CD4-positive, alpha-beta T cell treated with Interferon alpha-2 for 1 hour (primary cell): ENCODE measurements around the gene HOXC13.

Experiments used
- DNase-seq, 2 donors: peaks; one replicate each; pipeline ENCODE4 v3.0.0-alpha.2; 2020 to 2022

The HOXC13 gene

DNA sequence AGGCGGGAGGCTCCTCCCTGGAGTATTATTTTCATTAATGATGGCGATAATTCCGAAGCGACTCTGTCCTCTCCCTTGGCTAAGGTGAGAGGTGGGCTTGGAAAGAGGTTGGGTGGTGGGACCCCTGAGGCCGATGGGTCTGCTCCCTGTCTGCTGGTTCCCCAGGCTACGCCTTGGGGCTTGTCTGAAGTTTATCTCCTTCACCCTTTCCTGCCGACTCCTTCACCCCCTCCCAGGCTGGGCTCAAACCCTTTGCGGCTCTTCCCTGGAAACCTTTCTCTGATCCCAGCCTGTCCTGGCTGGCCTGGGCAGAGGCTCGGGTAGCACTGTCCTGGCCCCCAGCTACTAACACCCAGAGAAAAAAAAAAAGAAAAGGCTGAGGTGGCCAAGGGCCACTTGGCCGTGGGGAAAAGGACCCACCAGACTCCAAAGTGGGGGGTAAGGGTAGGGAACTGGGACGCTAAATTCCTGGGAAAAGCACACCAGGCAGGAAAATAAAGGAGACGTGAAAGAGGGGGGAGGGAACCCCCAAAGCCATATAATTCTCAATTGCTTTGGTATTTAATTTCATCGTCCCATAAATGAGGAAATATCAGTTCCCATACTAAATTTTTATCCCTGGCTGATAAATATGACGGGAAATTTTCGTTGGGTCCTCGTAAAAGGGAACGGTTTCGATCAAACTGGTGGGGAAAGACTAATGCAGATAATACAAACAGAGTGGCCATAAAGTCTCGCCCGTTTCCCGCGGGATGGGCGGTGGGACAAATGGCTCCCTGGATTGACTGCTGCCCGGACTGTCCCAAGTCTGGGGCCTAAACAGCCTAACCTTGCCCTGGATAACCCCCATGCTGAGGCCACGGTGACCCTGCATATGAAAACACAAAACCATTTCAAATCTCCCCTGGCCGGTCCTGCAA, 44.3 kb downstream of the HOXC13 start:
- DNase-seq = no peak

DNA sequence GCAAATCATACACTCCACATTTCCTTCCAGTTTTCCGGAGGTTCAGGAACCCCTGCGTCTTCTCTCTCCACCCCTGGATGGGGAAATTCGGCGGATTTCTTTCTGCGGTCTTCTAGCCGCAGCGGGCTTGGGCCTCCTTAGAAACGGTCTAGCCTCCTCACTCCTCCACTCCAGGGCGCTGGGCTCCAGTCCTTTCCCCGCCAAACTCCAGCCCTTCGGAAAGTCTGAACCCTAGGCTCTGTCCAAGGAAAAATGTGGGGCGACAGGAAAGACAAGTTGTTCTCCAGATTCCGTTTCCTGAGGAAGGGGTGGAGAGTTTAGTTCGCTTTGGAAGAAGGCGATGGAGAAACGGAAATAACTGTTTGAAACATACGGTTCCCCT, 44.9 kb downstream of the HOXC13 start:
- DNase-seq = no peak

DNA sequence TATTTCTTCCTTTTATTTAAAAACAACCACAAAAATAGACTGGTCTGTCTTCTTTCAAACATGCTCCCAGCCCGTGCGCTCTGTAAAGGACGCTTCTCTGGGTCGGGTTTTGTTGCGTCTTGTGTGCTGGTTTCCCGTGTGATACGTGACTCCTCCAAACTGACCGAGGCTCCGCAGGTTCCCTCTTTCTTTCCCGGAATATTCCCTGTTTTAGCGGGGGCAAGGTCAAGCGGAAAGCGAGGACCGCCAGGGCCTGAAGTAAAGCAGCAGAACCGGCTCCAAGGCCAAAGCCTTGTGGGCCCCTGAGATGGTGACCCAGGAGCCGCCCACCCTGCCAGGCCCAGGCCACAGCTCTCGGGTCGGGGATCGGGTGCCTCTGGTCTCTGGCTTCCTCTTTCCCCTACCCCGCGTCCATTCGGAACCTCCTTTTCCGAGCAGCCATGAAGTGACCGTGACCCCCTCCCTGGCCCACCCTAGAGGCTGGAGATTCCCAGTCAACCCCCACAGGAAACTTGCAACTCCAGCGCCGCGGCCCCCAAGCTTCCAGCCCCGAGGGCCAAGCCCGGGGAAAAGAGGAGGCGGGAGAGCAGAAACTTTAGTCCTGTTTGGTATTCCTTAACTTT, 45.4 kb downstream of the HOXC13 start:
- no peak for DNase-seq

DNA sequence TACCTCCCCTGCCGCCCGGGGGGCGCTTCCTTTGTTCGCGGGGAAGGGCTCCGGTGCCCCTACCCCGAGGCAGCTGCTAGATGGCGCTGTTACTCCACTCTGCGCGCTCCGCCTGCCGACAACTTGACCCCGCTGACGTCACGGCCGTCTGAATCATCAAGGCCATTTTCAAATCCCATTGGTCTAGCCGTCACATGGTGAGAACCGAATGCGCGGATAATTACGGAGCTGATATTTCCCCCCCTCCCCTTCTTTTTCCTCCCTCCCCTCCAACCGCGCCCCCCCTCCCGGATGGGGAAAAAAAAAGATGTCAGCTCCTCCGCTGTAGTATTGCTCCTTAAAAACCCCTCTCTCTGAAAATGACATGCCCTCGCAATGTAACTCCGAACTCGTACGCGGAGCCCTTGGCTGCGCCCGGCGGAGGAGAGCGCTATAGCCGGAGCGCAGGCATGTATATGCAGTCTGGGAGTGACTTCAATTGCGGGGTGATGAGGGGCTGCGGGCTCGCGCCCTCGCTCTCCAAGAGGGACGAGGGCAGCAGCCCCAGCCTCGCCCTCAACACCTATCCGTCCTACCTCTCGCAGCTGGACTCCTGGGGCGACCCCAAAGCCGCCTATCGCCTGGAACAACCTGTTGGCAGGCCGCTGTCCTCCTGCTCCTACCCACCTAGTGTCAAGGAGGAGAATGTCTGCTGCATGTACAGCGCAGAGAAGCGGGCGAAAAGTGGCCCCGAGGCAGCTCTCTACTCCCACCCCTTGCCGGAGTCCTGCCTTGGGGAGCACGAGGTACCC, 46.5 kb downstream of the HOXC13 start, which contains the start of gene HOXC10:
Gene HOXC10 (plus strand): TSS at position 246 of the 791 bp plus-strand sequence. CDS start 114 bp downstream, at position 360.
- peak; percentile 77 for DNase-seq

DNA sequence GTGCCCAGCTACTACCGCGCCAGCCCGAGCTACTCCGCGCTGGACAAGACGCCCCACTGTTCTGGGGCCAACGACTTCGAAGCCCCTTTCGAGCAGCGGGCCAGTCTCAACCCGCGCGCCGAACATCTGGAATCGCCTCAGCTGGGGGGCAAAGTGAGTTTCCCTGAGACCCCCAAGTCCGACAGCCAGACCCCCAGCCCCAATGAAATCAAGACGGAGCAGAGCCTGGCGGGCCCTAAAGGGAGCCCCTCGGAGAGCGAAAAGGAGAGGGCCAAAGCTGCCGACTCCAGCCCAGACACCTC, 47.0 kb downstream of the HOXC13 start:
- no peak for DNase-seq

DNA sequence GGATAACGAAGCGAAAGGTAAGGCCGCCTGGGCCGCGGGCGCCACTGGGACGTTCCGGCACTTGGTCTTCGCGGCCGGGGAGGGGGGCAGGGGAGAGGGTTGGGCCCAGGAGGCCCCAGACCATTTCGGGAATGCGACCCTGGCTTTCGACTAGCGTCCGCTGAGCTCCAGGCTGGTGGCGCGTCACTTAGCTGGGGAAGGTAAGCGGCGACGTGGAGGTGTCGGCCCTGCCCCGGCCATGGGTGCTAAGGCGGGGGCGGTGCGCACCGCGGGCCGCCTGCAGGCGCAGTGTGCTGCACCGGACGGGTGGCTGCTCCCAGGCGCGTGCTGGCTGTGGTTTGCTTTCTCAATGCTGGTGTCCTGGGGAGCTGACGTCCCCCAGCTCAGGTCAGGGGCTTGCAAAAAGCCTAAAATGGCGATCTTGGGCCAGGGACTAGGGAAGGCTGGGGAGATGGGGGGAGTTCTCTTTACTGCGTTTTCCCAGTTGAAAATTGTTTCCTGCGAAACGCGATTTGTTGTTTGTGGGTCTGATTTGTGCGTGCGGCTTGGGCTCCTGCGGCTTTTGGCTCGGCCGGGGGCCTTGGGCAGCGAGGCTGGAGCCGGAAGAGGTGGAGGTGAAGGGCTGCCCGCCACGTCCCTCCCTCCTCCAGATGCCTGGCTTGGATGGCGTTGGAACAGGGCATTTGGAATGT, 47.5 kb downstream of the HOXC13 start:
- DNase-seq = no peak

DNA sequence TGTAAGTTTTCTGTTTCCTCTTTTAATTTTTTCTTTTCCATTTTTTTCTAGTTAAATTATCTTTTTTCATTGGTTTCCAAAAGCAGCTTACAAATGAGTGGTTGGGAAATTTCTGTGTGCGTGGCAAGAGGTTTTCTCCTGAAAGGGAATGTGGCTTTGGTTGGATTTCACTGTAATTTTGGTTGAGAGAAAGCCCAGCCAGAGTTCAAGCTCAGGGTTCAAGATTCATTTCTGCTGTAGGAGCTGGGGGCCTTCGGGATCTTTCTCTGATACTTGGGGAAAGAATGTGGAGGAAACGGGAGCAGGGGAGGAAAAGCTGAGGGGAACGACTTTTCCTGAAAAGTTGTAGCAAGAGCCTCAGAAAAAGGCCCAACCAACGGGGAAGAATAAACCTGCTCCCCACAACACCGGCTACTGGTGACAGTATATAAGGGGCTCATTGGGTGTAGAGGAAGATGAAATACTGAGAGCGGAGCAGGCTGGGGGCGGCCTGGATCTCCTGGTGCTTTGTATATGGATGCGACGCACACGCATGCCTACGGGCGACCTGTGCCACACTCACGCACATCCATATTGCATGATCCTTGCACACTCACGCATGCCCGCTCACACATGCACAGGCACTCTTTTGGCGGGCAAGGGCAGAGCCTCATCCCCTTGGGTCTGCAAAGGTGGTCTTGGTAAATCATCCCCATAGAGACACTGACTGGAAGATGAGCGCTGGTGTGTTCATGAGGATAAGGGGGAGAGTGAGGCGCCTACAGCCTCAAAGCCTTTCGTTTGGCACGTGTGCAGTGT, 48.3 kb downstream of the HOXC13 start:
- no peak for DNase-seq

DNA sequence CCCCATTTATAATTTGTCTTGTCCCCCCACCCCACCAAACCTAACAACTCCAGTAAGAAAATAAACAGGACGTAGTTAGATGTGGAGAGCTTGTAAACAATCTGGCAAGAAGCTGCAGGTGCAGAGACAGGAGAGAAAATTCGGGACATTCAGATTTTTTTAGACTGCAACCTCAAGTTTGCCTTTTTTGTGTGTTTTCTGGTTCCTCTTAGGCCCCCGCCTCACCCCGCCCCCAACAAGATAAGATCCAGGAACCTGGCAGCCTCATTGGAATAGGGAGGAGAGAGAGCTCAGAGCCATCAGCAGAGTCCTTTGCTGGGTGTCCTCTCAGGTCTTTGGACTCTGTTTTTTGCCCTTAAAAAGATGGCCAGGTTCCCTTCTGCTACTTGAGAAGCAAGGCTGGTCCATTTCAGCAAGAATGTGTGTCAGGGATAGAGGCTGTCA, 49.2 kb downstream of the HOXC13 start:
- no peak for DNase-seq

DNA sequence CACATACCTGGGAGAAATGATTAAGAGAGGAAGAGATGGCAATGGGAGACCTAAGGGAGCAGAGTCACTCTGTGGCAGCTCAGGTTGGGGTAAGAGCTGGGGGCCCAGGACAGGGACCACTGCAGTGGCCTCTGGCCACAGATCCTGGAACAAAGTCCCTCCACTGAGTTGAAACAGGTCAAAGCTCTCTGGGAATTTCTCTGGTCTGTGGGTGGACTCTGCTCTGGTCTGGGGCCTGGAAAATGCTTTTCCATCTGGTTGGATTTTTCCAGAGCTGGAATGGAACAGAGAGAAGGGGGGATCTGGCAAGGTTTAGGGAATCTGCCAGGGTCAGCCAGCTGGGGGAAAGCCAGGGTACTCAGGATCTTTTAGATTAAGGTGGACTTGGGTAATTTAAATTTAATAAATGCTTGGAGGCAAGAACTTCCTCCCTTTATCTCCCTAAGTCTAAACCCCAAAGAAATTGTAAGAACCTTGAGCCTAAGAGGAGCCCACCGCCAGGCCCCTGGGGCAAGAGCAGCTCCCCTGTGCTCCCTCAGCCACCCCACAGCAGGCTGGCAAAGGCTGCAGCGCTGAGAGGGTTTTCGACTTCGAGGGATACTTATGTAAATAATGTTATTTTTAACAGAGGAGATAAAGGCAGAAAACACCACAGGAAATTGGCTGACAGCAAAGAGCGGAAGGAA, 50.1 kb downstream of the HOXC13 start:
- no peak for DNase-seq

DNA sequence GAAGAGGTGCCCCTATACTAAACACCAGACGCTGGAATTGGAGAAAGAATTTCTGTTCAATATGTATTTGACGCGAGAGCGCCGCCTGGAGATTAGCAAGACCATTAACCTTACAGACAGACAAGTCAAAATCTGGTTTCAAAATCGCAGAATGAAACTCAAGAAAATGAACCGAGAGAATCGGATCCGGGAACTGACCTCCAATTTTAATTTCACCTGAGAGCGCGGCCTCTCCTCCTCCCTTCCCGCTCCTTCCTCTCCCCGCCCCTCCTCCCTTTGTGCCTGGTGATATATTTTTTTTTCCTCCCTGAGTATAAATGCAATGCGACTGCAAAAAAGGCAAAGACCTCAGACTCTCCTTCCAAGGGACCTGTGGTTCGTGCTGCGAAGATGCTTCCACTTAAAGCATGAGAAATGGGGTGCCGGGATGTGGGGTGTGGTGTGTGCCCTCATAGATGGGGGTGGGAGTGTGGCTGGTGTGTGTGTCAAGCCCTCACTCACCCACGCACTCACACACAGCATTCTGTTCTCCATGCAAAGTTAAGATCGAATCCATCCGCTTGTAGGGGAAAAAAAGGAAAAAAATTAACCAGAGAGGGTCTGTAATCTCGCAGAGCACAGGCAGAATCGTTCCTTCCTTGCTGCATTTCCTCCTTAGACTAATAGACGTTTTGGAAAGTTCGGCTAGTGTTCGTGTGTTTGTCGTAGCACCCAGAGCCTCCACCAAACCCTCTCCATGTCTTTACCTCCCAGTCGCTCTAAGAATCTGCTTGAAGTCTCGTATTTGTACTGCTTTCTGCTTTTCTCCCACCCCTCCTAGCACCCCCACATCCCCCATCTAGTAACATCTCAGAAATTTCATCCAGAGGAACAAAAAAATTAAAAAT, 50.8 kb downstream of the HOXC13 start:
- DNase-seq = peak; percentile 23 to 45

DNA sequence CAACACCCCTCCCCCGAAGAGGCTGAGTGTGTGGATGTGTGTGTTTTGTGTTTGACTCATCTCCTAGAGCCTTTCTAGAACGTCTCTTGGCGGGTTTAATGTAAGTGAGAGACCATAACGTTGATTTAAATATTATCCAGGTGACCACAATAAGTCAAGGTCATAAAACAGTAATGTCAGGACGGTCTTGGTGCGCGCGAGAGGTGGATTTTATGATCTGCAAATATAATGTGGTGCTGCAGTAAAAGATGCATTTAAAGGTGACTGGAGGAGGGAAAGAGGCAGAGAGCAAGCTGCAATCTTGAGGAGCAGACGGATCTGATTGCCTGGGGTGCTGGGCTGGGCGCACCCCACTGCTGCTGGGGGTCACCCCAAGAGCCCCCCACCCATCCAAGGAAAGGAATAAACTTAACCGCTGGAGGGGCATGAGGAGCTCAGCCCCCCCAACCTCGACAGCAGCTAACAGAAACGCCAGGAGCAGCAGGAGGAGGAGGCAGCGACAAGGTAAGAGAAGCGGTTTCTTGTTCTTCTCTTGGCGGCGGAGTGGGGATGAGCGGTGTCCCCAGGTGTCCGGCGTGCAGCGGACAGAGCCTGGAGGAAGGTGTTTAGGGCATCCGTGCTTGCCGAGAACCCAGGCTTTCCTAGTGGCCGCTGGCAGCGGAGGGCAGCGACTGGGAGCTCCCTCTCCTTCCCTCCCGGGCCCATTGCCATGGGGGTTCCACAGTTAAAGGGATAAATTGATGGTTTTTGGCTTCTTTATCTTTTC, 51.9 kb downstream of the HOXC13 start:
- no peak for DNase-seq

DNA sequence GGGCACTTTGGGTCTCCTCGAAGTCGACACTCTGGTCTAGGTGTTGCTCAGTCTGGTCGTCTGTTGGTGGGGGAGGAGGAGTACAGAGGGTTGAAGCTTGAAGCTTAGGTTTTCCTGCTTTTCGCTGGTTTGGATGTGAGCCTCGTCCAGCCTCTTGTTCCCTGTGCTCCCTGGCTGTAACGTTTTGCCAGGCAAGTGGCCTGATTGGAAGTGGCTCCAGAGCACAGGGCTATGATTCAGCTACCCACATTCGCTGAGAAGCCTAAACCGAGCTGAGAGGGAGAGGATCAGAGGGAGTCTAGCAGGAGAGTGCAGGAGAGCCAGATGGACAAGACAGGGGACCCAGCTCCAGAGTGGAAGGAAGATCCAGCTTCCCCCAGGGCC, 52.4 kb downstream of the HOXC13 start:
- no peak for DNase-seq

DNA sequence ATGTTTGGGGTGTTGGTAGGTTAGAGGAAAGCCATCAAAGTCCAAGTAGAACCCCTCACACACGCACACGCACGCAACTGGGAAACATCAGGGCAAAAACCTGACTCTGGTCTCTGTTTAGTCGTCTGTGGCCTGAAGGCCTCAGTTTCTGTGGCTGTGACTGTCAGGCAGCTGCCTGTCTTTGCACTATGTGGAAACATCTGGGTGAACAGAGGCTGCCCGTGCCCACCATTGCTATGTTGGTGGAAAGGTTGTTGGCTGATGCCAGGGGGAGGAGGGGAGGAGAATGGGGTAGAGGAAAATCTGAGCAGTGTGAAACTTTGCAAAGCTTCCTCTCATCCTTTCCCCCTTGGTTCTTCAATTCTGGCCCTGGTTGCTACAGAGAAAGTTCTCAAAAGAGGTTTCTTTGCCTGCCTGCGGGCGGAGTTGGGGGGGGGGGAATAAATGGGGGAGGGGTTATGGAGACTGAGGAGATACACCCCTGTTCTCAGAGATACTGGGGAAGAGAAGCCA, 53.8 kb downstream of the HOXC13 start:
- no peak for DNase-seq

DNA sequence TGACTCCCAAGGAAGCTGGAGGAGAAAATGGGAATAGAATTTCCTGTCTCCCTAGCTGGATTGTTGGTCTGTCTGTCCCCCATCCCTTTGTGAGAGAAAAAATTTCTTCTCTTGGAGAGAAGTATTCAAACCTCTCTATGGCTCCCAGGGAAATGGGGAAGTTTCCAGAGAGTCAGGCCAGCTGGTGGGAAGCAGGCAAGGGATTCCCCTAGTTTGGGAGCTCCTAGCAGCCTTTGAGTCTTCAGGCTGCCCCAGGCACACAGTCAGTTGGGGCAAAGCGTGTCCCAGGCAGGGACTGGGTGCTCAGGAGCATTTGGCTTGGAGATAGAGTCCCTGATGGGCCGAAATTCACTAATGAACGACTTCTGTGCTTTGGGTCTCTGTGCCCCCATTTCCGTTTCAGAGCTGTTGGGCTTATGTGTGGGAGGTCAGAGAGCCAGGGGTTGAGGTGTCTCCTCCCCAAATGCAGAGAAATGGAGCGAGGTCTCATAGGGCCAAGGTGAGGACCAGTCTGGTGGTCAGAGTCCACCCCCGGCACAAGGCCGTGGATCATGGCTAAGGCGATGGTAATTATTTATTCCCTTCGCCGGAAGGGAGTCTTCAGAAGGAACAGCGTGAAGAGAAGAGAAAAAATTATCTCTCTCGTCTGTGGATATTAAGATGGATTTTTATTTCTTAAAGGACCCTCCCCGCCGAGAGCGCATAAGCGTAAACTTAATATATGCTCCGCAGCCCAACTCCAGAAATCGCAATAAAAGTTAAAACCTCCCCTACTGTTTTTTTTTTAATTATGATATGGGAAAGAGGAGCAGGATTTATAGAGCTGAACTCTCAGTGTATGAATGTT, 54.8 kb downstream of the HOXC13 start:
- DNase-seq = no peak

DNA sequence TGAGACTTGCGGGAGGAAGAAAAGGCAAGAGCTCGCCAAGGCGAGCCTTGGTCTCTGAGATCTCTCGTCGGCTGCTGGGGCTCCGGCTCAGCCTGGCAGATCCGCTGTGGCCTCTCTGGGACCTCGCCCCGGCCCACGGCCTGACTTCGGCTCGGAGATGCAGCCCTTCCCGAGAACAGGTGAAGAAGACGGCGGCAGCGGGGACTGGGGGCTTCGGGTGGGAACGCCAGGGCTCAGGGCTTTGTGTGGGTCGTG, 55.3 kb downstream of the HOXC13 start:
- no peak for DNase-seq

DNA sequence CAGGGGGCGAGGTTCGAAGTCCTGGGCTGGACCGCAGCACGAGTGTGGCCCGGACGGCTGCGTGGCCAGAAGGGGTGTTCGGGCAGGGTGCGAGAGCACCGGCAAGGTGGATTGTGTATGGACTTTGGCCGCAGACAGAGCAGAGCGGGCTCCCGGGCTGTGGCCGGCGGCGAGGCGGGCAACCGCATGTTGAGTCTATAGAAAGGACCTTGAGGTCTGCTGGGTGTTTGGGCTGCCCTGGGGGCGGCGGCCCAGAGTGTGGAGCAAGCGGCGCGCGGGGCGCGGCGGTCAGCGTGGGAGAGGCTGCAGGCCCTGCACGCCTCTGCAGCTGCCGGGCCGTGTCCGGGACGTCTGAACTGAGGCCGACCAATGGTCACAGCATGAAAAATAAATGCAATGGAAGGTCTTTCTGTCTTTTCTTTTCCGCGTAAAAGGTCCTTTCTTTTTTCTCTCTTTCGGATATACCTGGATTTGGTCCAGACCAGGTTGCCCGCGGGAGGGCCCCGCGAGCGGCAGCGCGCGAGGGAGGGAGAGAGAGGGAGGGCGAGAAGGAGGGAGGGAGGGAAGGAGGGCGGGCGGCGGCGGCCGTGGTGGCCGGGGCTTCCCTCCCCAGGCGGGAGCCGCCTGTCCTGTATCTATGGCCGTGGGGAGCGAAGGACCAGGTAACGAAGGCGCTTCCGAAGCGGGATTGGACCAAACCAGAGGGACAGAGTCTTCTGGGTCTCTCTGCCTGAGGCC, 55.8 kb downstream of the HOXC13 start:
- no peak for DNase-seq

DNA sequence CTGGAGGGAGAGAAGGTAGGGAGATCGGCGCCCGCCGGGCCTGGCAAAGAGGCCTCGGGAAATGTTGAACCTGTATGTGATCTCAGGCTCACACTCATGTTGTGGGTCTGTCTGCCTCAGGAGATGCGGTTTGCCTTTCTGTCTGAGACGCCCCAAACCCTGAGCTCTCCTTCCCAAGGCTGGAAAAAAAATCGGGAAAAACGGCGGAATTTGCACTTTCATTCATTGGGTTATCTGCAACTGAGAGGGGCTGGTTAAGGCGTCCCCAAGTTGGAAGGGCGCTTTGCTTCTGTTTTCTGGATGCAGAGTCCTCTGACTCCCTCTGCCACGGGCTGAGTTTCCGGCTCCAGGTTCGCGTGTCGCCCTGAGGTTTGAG, 56.4 kb downstream of the HOXC13 start:
- no peak for DNase-seq
